Measurements from ENCODE around the gene VOPP1.
A peak's percentile ranks its signal among the peaks of the same experiment; 100 is the strongest.

VOPP1 gene

GRCh38 chr7:55575733-55576132 is 3.4 kb upstream of the VOPP1 start:
- DNase-seq: no peak

GRCh38 chr7:55575098-55575497 is 2.8 kb upstream of the VOPP1 start:
- DNase-seq: no peak

GRCh38 chr7:55574051-55574717 is 1.9 kb upstream of the VOPP1 start:
- DNase-seq: peak; percentile 27

- no peak for DNase-seq
These were observed 1.1 kb upstream of the VOPP1 start for GRCh38 chr7:55573234-55573900.

GRCh38 chr7:55571511-55572377 is 558 bp downstream of the VOPP1 start:
- peak; percentile 62 for DNase-seq

GRCh38 chr7:55570939-55571338 is 1.4 kb downstream of the VOPP1 start:
- no peak for DNase-seq

- DNase-seq: peak; percentile 15
These were observed 2.0 kb downstream of the VOPP1 start for GRCh38 chr7:55570218-55570873.

GRCh38 chr7:55569797-55570196 is 2.5 kb downstream of the VOPP1 start:
- no peak for DNase-seq

- DNase-seq: no peak
These were observed 3.0 kb downstream of the VOPP1 start for GRCh38 chr7:55569269-55569663.

GRCh38 chr7:55568613-55569268 is 3.6 kb downstream of the VOPP1 start:
- no peak for DNase-seq

GRCh38 chr7:55567571-55567970 is 4.7 kb downstream of the VOPP1 start:
- no peak for DNase-seq

- no peak for DNase-seq
These were observed 6.6 kb downstream of the VOPP1 start for GRCh38 chr7:55565681-55566080.

- DNase-seq: no peak
These were observed 8.5 kb downstream of the VOPP1 start for GRCh38 chr7:55563596-55564325.

- DNase-seq: peak; percentile 59
These were observed 10.6 kb downstream of the VOPP1 start for GRCh38 chr7:55561690-55562089.

- no peak for DNase-seq
These were observed 13.1 kb downstream of the VOPP1 start for GRCh38 chr7:55558962-55559920.

GRCh38 chr7:55557666-55558188 is 14.6 kb downstream of the VOPP1 start:
- DNase-seq: no peak

GRCh38 chr7:55556492-55556891 is 15.8 kb downstream of the VOPP1 start:
- no peak for DNase-seq

- DNase-seq: no peak
These were observed 16.3 kb downstream of the VOPP1 start for GRCh38 chr7:55556031-55556430.

- DNase-seq: no peak
These were observed 17.1 kb downstream of the VOPP1 start for GRCh38 chr7:55555160-55555559.

GRCh38 chr7:55554038-55554437 is 18.3 kb downstream of the VOPP1 start:
- no peak for DNase-seq

- DNase-seq: no peak
These were observed 19.3 kb downstream of the VOPP1 start for GRCh38 chr7:55553024-55553345.

All from MV-4-11 (cell line).